Liver (tissue), 9 donors: ENCODE measurements around the gene LARP4. TPM values are rescaled to one million over a fixed set of nuclear protein-coding genes. Genes with fewer than 3 reads are reported as not detected.

Experiments
- DNase-seq: peaks from one replicate; pipeline ENCODE4 v3.0.0-alpha.2; 2017; ENCODE audit warnings: low spot score
- H3K27ac ChIP-seq, 2 donors: one replicate each; pipeline ENCODE4 v1.7.0; 2013; ENCODE audit warnings: inconsistent platforms in 2 of 2, low read length in 2 of 2, control low read depth in 1 of 2, low read depth in 1 of 2, mild to moderate bottlenecking in 1 of 2
- H3K27me3 ChIP-seq, 4 donors: one replicate each; pipeline versions ENCODE4 v1.6.1 to v1.7.0; 2013; ENCODE audit warnings: low read length in 3 of 4, inconsistent platforms in 1 of 4, mild to moderate bottlenecking in 1 of 4, moderate library complexity in 1 of 4; ENCODE audit not compliant: control insufficient read depth in 4 of 4, insufficient read depth in 4 of 4
- H3K36me3 ChIP-seq, 4 donors: one replicate each; pipeline versions ENCODE4 v1.6.1 to v1.7.0; 2013; ENCODE audit warnings: low read length in 3 of 4, mild to moderate bottlenecking in 3 of 4, low read depth in 1 of 4, moderate library complexity in 1 of 4; ENCODE audit not compliant: control insufficient read depth in 4 of 4, insufficient read depth in 3 of 4
- H3K4me1 ChIP-seq, 4 donors: one replicate each; pipeline versions ENCODE4 v1.6.1 to v1.7.0; 2013; ENCODE audit warnings: low read length in 3 of 4, mild to moderate bottlenecking in 3 of 4, moderate library complexity in 1 of 4; ENCODE audit not compliant: control insufficient read depth in 4 of 4, insufficient read depth in 4 of 4
- H3K4me3 ChIP-seq, 3 donors: one replicate each; pipeline versions ENCODE4 v1.6.1 to v1.7.0; 2013; ENCODE audit warnings: low read length in 3 of 3, control low read depth in 1 of 3, low read depth in 1 of 3, mild to moderate bottlenecking in 1 of 3
- H3K9ac ChIP-seq, 2 donors: one replicate each; pipeline ENCODE4 v1.7.0; 2013; ENCODE audit warnings: low read length in 2 of 2, mild to moderate bottlenecking in 2 of 2, moderate library complexity in 2 of 2, control low read depth in 1 of 2, low read depth in 1 of 2
- H3K9me3 ChIP-seq, 4 donors: one replicate each; pipeline versions ENCODE4 v1.6.1 to v1.7.0; 2013; ENCODE audit warnings: low read length in 3 of 4; ENCODE audit not compliant: control insufficient read depth in 4 of 4
- EGR1 ChIP-seq, 2 donors: IDR thresholded peaks; 2 replicates each; pipeline ENCODE4 v1.6.1; 2016 to 2018; ENCODE audit warnings: antibody characterized with exemption in 2 of 2, low read depth in 2 of 2
- FOXA1 ChIP-seq: IDR thresholded peaks from 2 replicates; pipeline ENCODE4 v1.6.1; 2016; ENCODE audit warnings: antibody characterized with exemption
- HNF4A ChIP-seq, 2 donors: conservative IDR thresholded peaks; 2 replicates each; pipeline ENCODE4 v1.6.1; 2016; ENCODE audit warnings: antibody characterized with exemption in 2 of 2, mild to moderate bottlenecking in 2 of 2
- HNF4G ChIP-seq: IDR thresholded peaks from 2 replicates; pipeline ENCODE4 v1.6.1; 2016; ENCODE audit warnings: antibody characterized with exemption
- JUND ChIP-seq, 2 donors: IDR thresholded peaks; 2 replicates each; pipeline ENCODE4 v1.6.1; 2016; ENCODE audit warnings: antibody characterized with exemption in 2 of 2
- NR2F2 ChIP-seq: IDR thresholded peaks from 2 replicates; pipeline ENCODE4 v1.6.1; 2016; ENCODE audit warnings: antibody characterized with exemption
- RAD21 ChIP-seq, 2 donors: IDR thresholded peaks; 2 replicates each; pipeline ENCODE4 v1.6.1; 2016; ENCODE audit warnings: antibody characterized with exemption in 2 of 2, mild to moderate bottlenecking in 2 of 2
- REST ChIP-seq: IDR thresholded peaks from 2 replicates; pipeline ENCODE4 v1.6.1; 2016; ENCODE audit warnings: antibody characterized with exemption, mild to moderate bottlenecking
- RXRA ChIP-seq, 2 donors: IDR thresholded peaks; 2 replicates each; pipeline ENCODE4 v1.6.1; 2017 to 2018; ENCODE audit warnings: antibody characterized with exemption in 2 of 2, mild to moderate bottlenecking in 1 of 2
- TAF1 ChIP-seq: conservative IDR thresholded peaks from 2 replicates; pipeline ENCODE4 v1.6.1; 2016; ENCODE audit warnings: antibody characterized with exemption, mild to moderate bottlenecking
- YY1 ChIP-seq: IDR thresholded peaks from 2 replicates; pipeline ENCODE4 v1.6.1; 2016; ENCODE audit warnings: antibody characterized with exemption, mild to moderate bottlenecking
- ZBTB33 ChIP-seq: IDR thresholded peaks from 2 replicates; pipeline ENCODE4 v1.6.1; 2016; ENCODE audit warnings: antibody characterized with exemption
- WGBS: extraction: QIAGEN DNeasy Blood & Tissue Kit; methylation state at CpG from one replicate; pipeline ENCODE4 v1.1.7; 2013; 5-methylcytosine and 5-hydroxymethylcytosine counted together
- polyA plus RNA-seq, 2 donors: library from polyadenylated mRNA; stranded (reverse) in 1 of 2; unstranded in 1 of 2; fragments of 200-250 nt in 1 of 2; fragments of >200 nt in 1 of 2; fragmentation: Nextera tagmentation in 1 of 2; extraction: Ambion mirVana in 1 of 2; gene quantifications; one replicate each; pipeline versions ENCODE4 v1.2.1 to v1.2.3, GENCODE V29; 2013 to 2015
- total RNA-seq, 2 donors: library from RNA; depleted of rRNA; stranded (reverse); fragments of >200 nt; gene quantifications; one replicate each; pipeline ENCODE4 v1.2.3, GENCODE V29; 2014
- TF ChIP-seq, protein P1 (sequence below): IDR thresholded peaks from 2 replicates; pipeline ENCODE4 v1.6.1; 2016; ENCODE audit warnings: antibody characterized with exemption
- TF ChIP-seq, protein P2 (sequence below): IDR thresholded peaks from 2 replicates; pipeline ENCODE4 v1.6.1; 2016; ENCODE audit warnings: antibody characterized with exemption
- donor health status: healthy.
- donor health status: healthy.
- donor health status: healthy.
- donor health status: healthy.
- donor health status: healthy.

Gene LARP4
- total and polyA plus RNA-seq, 4 donors: 17.3 to 71.0 (median 37.5) TPM

GRCh38 chr12:50523772-50524171, 123.1 kb downstream of the LARP4 start:
- Histone ChIP-seq H3K4me1 (peaks cover 4 to 58% (median 32%) of the 10 kb centered on the region in 4 donors), H3K27ac (peak overlapping the region in 1 of 2 donors; percentile 28), H3K9me3 (no peaks in the 10 kb centered on the region), H3K4me3 (no peak overlapping the region), H3K36me3 (no peaks in the 10 kb centered on the region), H3K9ac (no peak overlapping the region), H3K27me3 (no peaks in the 10 kb centered on the region)
- WGBS: 91% methylated on average over 1 of the region's 1 CpG
- TF ChIP-seq RAD21 (IDR thresholded peaks at IDR 0.05) (peak; percentile 46 to 53), NR2F2 (no peak), HNF4A (conservative IDR thresholded peaks at IDR 0.05) (peak; percentile 14 to 15), YY1 (no peak)
- no peak for DNase-seq

- no peaks in the 10 kb centered on the region for H3K9me3 ChIP-seq
- WGBS: 97% methylated on average over 2 of the region's 2 CpGs
- H3K27me3 ChIP-seq: no peaks in the 10 kb centered on the region
- DNase-seq: no peak
- TF ChIP-seq RAD21 (IDR thresholded peaks at IDR 0.05) (no peak), ZBTB33 (no peak), FOXA1 (no peak), REST (no peak)
- TF ChIP-seq, protein P1, sequence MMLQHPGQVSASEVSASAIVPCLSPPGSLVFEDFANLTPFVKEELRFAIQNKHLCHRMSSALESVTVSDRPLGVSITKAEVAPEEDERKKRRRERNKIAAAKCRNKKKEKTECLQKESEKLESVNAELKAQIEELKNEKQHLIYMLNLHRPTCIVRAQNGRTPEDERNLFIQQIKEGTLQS: no peak
- TF ChIP-seq, protein P2, sequence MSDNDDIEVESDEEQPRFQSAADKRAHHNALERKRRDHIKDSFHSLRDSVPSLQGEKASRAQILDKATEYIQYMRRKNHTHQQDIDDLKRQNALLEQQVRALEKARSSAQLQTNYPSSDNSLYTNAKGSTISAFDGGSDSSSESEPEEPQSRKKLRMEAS: no peak
- H3K9ac ChIP-seq: no peak overlapping the region
- H3K36me3 ChIP-seq: no peaks in the 10 kb centered on the region
- H3K4me1 ChIP-seq: peaks cover 6 to 67% (median 38%) of the 10 kb centered on the region in 4 donors
- H3K27ac ChIP-seq: peak overlapping the region; percentile 8 to 45
- H3K4me3 ChIP-seq: no peak overlapping the region
These were observed 123.9 kb downstream of the LARP4 start for GRCh38 chr12:50524621-50525020.

GRCh38 chr12:50525422-50525821, 124.7 kb downstream of the LARP4 start:
- Histone ChIP-seq H3K27ac (peak overlapping the region; percentile 93), H3K27me3 (no peaks in the 10 kb centered on the region), H3K4me3 (no peak overlapping the region), H3K9me3 (no peaks in the 10 kb centered on the region), H3K36me3 (no peaks in the 10 kb centered on the region), H3K9ac (no peak overlapping the region), H3K4me1 (peaks cover 6 to 65% (median 37%) of the 10 kb centered on the region in 4 donors)
- no peak for DNase-seq
- WGBS: 92% methylated on average over 2 of the region's 2 CpGs
- TF ChIP-seq EGR1 (IDR thresholded peaks at IDR 0.05; ENCODE audit: low read depth in 2 of 2) (no peak), ZBTB33 (no peak), RAD21 (IDR thresholded peaks at IDR 0.05) (no peak), HNF4G (no peak), RXRA (IDR thresholded peaks at IDR 0.05) (no peak), HNF4A (conservative IDR thresholded peaks at IDR 0.05) (no peak), REST (no peak), NR2F2 (no peak), JUND (IDR thresholded peaks at IDR 0.05) (no peak), YY1 (no peak), TAF1 (no peak)
- TF ChIP-seq, protein P1: no peak
- TF ChIP-seq, protein P2: no peak
